ENCODE data around the gene DNAJC21.
"Not testable (repeated sequence)": the region's sequence is repeated elsewhere in the genome, so short reads cannot be mapped to it uniquely, and the experiment has no call there.

DNAJC21 gene

DNA sequence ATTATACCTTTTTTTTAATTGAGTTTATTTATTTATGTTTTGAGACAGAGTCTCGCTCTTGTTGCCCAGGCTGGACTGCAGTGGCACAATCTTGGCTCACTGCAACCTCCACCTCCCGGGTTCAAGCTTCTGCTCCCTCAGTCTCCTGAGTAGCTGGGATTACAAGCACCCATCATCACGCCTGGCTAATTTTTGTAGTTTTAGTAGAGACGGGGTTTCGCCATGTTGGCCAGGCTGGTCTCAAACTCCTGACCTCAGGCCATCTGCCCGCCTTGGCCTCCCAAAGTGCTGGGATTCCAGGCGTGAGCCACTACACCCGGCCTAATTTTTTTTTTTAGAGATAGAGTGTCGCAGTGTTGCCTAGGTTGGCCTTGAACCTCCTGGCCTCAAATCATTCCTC is 6.1 kb upstream of the DNAJC21 start:
- not testable (repeated sequence) for DNase-seq (ENCODE audit: low read depth, low spot score)

DNA sequence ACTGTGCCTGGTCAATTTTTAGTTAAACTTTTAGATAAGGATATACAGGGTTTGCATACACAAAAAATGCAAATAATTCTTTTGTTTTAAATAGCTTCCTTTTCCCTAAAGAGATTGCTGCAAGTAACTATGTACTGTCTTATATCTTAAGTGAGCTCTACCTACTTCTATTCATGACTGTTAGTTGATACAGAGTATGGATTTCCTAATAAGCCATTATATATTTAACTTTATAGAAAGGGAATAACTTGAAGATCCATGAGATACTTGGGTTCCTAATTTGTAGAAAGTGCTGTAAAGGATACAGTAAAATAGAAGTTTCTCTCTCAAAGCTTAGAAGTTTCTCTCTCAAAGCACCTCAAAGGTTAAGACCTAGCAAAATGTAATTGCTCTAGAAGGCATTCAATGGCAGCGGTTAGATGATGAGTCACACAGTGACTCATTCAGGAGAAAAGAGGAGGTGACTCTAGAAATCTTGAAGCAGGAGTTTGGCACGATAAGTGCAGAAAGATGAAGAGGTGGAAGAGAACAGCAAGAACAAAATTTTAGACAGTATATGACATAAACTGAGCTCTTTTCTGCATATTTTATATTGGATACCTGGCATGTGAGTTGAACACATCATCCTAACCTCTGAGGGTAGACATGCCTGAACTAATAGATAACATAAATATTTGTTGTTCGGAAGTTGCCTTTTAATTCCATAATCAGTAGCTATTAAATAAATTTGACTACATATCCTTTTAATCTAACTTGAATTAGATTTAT is 5.5 kb upstream of the DNAJC21 start:
- DNase-seq (ENCODE audit: low read depth, low spot score) = no peak

- no peak for DNase-seq (ENCODE audit: low read depth, low spot score)
Observed at GRCh38 chr5:34924462-34924765, 4.9 kb upstream of the DNAJC21 start.

DNA sequence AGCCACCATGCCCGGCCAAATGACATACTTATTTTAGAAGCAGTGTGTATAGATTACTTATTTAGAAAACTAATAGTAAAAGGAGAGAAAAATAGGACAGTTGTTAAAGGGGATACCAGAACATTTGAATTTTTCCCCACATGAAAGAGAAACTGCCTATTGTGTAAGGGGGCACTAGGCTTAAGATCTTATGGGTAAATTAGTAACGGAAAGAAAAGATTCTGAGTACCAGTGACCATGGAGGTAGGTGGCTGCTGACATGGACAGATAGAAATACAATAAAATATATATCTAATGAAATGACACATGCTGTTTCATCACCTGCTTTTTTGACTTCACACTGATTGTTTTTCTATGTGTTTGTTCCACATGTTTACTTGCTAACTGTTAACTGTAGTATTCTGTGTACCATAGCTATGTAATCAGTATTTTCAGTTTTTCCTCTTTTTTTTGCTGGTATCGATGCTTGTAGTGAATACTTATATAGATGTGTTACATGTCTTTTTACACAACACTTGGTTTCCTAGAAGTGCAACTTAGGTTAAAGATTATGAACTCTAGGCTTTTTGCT is 3.0 kb upstream of the DNAJC21 start:
- no peak for DNase-seq (ENCODE audit: low read depth, low spot score)

- DNase-seq (ENCODE audit: low read depth, low spot score) = no peak
Observed at GRCh38 chr5:34927785-34928184, 1.6 kb upstream of the DNAJC21 start.

- DNase-seq (ENCODE audit: low read depth, low spot score) = no peak
Observed at GRCh38 chr5:34928267-34928666, 1.1 kb upstream of the DNAJC21 start.

GRCh38 chr5:34929720-34930461 is 532 bp downstream of the DNAJC21 start:
- peak; percentile 82 for DNase-seq (ENCODE audit: low read depth, low spot score)

DNA sequence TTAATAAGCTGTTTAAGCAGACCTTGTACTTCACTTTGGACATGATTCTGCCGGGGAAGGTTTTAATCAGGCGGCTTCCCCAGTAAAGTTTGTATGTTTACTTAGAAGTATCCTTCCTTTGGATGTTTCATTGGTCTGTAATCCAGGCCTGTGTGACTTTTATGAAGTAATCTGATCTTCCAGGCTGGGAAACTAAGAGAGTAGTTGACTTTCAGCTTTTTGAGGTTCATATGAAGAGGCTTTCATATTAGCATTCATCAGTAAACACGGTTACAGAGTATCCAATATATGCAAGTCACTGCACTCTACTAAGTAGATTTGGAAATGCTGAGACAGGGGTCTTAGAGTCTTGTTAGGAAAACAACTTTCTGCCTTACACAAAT is 1.1 kb downstream of the DNAJC21 start:
- no peak for DNase-seq (ENCODE audit: low read depth, low spot score)

- no peak for DNase-seq (ENCODE audit: low read depth, low spot score)
Observed at GRCh38 chr5:34930870-34931269, 1.5 kb downstream of the DNAJC21 start.

- no peak for DNase-seq (ENCODE audit: low read depth, low spot score)
Observed at GRCh38 chr5:34932947-34933346, 3.6 kb downstream of the DNAJC21 start.

GRCh38 chr5:34941936-34942335 is 12.6 kb downstream of the DNAJC21 start:
- no peak for DNase-seq (ENCODE audit: low read depth, low spot score)

DNA sequence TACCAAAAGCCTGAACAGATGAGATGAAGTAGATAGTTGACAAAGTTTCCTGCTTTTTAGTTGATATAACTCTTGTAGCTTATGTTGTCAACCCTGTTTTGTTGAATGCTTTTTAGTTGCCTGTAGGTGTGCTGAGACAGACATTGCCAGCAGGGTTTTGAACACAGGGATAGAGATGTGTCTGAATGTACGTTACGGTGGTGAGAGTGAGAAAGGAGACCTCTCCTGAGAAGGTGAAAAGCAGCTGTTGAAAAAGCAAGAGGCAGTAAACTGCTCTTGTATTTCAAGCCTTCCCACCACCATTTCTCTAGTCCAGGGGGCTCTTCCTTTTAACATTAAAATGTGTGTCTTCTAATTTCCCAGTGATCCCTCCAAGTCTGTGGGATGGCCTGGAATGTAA is 14.7 kb downstream of the DNAJC21 start:
- no peak for DNase-seq (ENCODE audit: low read depth, low spot score)

GRCh38 chr5:34944460-34945047 is 15.2 kb downstream of the DNAJC21 start:
- DNase-seq (ENCODE audit: low read depth, low spot score) = no peak

GRCh38 chr5:34957321-34957720 is 28.0 kb downstream of the DNAJC21 start:
- no peak for DNase-seq (ENCODE audit: low read depth, low spot score)

DNA sequence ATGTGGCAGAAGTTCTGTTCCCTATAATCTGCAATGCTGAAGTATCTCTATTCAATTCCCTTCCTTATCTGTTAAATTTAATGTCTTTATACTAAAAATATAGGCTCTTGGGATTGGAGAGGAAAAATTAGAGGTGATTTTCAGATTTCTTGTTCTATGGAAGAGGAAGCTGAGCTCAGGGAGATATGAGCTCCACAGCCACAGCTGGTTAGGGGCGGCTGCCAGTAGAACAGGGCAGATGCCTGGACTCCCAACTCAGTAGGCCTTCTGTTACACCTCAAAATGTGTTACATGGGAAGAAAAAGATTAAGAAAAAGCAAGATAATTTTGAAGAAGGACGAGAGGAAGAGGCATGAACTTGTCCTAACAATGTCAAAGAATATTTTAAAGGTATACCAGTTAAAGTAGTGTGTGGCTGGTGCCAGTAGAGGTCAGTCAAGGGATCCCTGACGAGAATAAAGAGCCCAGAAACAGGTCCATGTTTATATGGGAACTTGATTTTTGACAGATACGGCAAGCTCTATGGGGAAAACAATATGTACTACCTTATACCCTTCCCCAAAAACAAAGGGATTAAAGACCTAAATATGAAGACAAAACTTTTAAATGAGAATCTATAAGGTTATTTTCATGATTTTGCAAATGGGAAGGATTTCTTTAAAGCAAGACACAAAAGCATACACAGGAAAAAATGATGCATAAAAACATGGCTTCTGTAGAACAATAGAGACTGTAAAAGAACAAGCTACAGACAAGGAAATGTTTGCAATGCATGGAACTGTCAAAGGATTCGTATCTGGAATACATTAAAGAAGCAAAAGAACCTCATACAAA is 28.7 kb downstream of the DNAJC21 start:
- peak; percentile 17 for DNase-seq (ENCODE audit: low read depth, low spot score)

GRCh38 chr5:34959323-34959722 is 30.0 kb downstream of the DNAJC21 start:
- no peak for DNase-seq (ENCODE audit: low read depth, low spot score)

GRCh38 chr5:34967540-34967939 is 38.2 kb downstream of the DNAJC21 start:
- no peak for DNase-seq (ENCODE audit: low read depth, low spot score)

- no peak for DNase-seq (ENCODE audit: low read depth, low spot score)
Observed at GRCh38 chr5:34968258-34968657, 38.9 kb downstream of the DNAJC21 start.

DNA sequence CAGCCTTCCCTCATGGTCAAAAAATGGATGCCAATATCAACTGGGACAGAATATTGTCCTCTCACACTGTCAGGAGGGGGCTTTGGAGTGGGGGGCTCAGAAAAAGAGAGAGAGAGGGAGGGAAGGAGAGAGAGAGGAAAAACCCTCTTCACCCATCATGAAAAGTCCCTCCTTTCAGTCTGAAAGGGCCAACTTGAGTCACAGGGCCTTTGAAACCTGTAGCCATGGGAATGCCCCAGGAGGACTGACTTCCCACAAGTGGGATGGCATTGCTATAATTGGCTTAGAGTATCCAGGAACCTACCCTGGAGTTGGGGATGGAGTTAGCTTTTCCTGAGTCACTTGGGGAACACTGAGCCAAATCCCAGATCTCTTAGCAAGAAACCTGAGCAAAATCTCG is 41.2 kb downstream of the DNAJC21 start:
- no peak for DNase-seq (ENCODE audit: low read depth, low spot score)

DNA sequence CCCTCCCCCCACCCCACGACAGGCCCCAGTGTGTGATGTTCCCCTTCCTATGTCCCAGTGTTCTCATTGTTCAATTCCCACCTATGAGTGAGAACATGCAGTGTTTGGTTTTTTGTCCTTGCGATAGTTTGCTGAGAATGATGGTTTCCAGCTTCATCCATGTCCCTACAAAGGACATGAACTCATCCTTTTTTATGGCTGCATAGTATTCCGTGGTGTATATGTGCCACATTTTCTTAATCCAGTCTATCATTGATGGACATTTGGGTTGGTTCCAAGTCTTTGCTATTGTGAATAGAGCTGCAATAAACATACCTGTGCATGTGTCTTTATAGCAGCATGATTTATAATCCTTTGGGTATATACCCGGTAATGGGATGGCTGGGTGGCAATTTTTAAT is 42.3 kb downstream of the DNAJC21 start:
- DNase-seq (ENCODE audit: low read depth, low spot score) = not testable (repeated sequence)

DNA sequence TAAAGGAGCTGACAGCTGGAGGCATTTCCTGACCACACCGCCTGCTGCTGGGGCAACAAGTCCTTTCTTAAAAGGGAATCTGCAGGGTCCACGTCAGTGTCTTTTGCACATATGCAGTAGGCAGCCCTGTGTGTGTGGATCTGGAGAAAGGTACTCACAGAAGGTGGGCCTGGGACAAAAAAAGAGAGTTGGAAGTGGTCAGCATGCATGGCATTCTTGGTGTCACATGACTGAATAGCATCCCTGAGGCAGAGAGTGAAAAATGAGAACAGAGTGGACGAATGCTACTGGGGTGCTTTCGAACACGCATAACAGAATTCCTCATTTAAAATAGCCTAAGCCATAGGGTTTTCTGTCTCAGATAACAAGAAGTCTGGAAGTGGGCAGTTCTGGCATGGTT is 47.0 kb downstream of the DNAJC21 start:
- DNase-seq (ENCODE audit: low read depth, low spot score) = peak; percentile 19
